ENCODE data around the gene SPINT2.

Gene SPINT2

GRCh38 chr19:38303517-38304351, 39.4 kb downstream of the SPINT2 start, which contains the start of gene C19orf33:
TSS of gene C19orf33 (plus strand) at chr19:38304251. CDS start at chr19:38304262, 11 bp downstream.
- peak; percentile 93 for DNase-seq

- no peak for DNase-seq
Observed at GRCh38 chr19:38304352-38304865, 40.0 kb downstream of the SPINT2 start.

- DNase-seq: peak; percentile 99
Observed at GRCh38 chr19:38304866-38305429, 40.6 kb downstream of the SPINT2 start.

- DNase-seq: no peak
Observed at GRCh38 chr19:38306236-38306635, 41.9 kb downstream of the SPINT2 start.

GRCh38 chr19:38307076-38307475, 42.7 kb downstream of the SPINT2 start:
- no peak for DNase-seq

GRCh38 chr19:38307597-38307996, 43.2 kb downstream of the SPINT2 start:
- DNase-seq: peak; percentile 51

- DNase-seq: peak; percentile 50
Observed at GRCh38 chr19:38308006-38308766, 43.8 kb downstream of the SPINT2 start.

- peak; percentile 51 for DNase-seq
Observed at GRCh38 chr19:38308926-38309614, 44.7 kb downstream of the SPINT2 start.

GRCh38 chr19:38309615-38310278, 45.4 kb downstream of the SPINT2 start:
- DNase-seq: no peak

GRCh38 chr19:38310279-38310670, 45.9 kb downstream of the SPINT2 start:
- no peak for DNase-seq

- DNase-seq: peak; percentile 31
Observed at GRCh38 chr19:38310986-38311385, 46.6 kb downstream of the SPINT2 start.

- peak; percentile 99 for DNase-seq
Observed at GRCh38 chr19:38315657-38316476, 51.5 kb downstream of the SPINT2 start, which contains the start of gene YIF1B. TSS of gene YIF1B (minus strand) at chr19:38315947. CDS start at chr19:38315917, 30 bp downstream.

GRCh38 chr19:38316477-38317067, 52.2 kb downstream of the SPINT2 start:
- no peak for DNase-seq

GRCh38 chr19:38317104-38317612, 52.8 kb downstream of the SPINT2 start:
- no peak for DNase-seq

GRCh38 chr19:38318660-38319059, 54.3 kb downstream of the SPINT2 start:
- DNase-seq: no peak

- DNase-seq: peak; percentile 66
Observed at GRCh38 chr19:38319421-38320258, 55.3 kb downstream of the SPINT2 start, which contains the start of gene KCNK6. TSS of gene KCNK6 (plus strand) at chr19:38319845. CDS start at chr19:38319951, 106 bp downstream.

GRCh38 chr19:38320969-38321339, 56.6 kb downstream of the SPINT2 start:
- no peak for DNase-seq

- peak; percentile 72 for DNase-seq
Observed at GRCh38 chr19:38321646-38322196, 57.3 kb downstream of the SPINT2 start.

- no peak for DNase-seq
Observed at GRCh38 chr19:38323291-38323690, 58.9 kb downstream of the SPINT2 start.

Measured in islet precursor cell (in vitro differentiated cells).